GM21360 (cell line): ENCODE results near the gene RAB19.

Source experiments
- ATAC-seq: cut with Tn5 transposase; IDR thresholded peaks from one replicate; pipeline ENCODE4 v1.9.1; 2021; ENCODE audit warnings: mild to moderate bottlenecking, moderate library complexity; ENCODE audit not compliant: unreplicated experiment

The RAB19 gene

GRCh38 chr7:140403878-140404564, at the start of gene RAB19:
RAB19 (plus strand) TSS chr7:140404058; CDS start chr7:140407647, 3,589 bp downstream.
- no peak for ATAC-seq

- no peak for ATAC-seq
These were observed 45.8 kb upstream of the RAB19 start for GRCh38 chr7:140358024-140358411.

- no peak for ATAC-seq
These were observed 45.3 kb upstream of the RAB19 start for GRCh38 chr7:140358412-140359051.

GRCh38 chr7:140360697-140361229, 43.1 kb upstream of the RAB19 start:
- no peak for ATAC-seq

GRCh38 chr7:140364819-140365218, 39.0 kb upstream of the RAB19 start:
- ATAC-seq: no peak

- no peak for ATAC-seq
These were observed 36.3 kb upstream of the RAB19 start for GRCh38 chr7:140367528-140367927.

- ATAC-seq: no peak
These were observed 34.6 kb upstream of the RAB19 start for GRCh38 chr7:140369294-140369693.

- ATAC-seq: no peak
These were observed 28.5 kb upstream of the RAB19 start for GRCh38 chr7:140375323-140375722.

GRCh38 chr7:140375892-140376730, 27.7 kb upstream of the RAB19 start:
- no peak for ATAC-seq

GRCh38 chr7:140383954-140384713, 19.7 kb upstream of the RAB19 start:
- no peak for ATAC-seq

- ATAC-seq: no peak
These were observed 18.8 kb upstream of the RAB19 start for GRCh38 chr7:140384894-140385545.

GRCh38 chr7:140389445-140389844, 14.4 kb upstream of the RAB19 start:
- no peak for ATAC-seq

GRCh38 chr7:140390034-140390433, 13.8 kb upstream of the RAB19 start:
- peak; percentile 23 for ATAC-seq

- peak; percentile 69 for ATAC-seq
These were observed 13.2 kb upstream of the RAB19 start for GRCh38 chr7:140390466-140391190.

GRCh38 chr7:140391634-140392033, 12.2 kb upstream of the RAB19 start:
- ATAC-seq: no peak

- ATAC-seq: no peak
These were observed 10.0 kb upstream of the RAB19 start for GRCh38 chr7:140393756-140394306.

GRCh38 chr7:140397784-140398750, 5.8 kb upstream of the RAB19 start, which contains the start of gene SLC37A3:
SLC37A3 (minus strand) TSS chr7:140398530; CDS start chr7:140382526, 16,004 bp downstream.
- ATAC-seq: peak; percentile 98

GRCh38 chr7:140398821-140399220, 5.0 kb upstream of the RAB19 start:
- ATAC-seq: no peak
